ENCODE measurements around the gene CGB1.

GRCh38 chr19:49085020-49085867, 48.5 kb upstream of the CGB1 start, which contains the start of gene SNRNP70:
- TF ChIP-seq EZH2 (IDR thresholded peaks at IDR 0.05) (no peak), POLR2AphosphoS5 (IDR thresholded peaks at IDR 0.05; ENCODE audit: borderline replicate concordance, low read depth, low read length) (peak; percentile 91), FOXP2 (optimal IDR thresholded peaks at IDR 0.05; ENCODE audit: control extremely low read depth, extremely low read length, insufficient read depth) (peak; percentile 88)
